ENCODE results near the gene SLC7A6. TPM values are rescaled to one million over a fixed set of nuclear protein-coding genes. Genes with fewer than 3 reads are reported as not detected.

SLC7A6 gene
- total and polyA plus RNA-seq, 2 of the 13 experiments (the other 11 are each of a cell fraction or from before 2014, with no cell fraction given) = 35.8 to 70.8 TPM

- peak; percentile 68 for TF ChIP-seq ZBTB33 (CRISPR knock-in tag; IDR thresholded peaks at IDR 0.05)
- no peak for TF ChIP-seq ZNF382 (CRISPR knock-in tag; IDR thresholded peaks at IDR 0.05; ENCODE audit: borderline replicate concordance)
- peak; percentile 96 for TF ChIP-seq ZNF577 (CRISPR knock-in tag; IDR thresholded peaks at IDR 0.05; ENCODE audit: borderline replicate concordance, low read depth)
- peak; percentile 100 for TF ChIP-seq ZNF605 (CRISPR knock-in tag; IDR thresholded peaks at IDR 0.05)
- no peak for TF ChIP-seq FOXK2 (IDR thresholded peaks at IDR 0.05)
- TF ChIP-seq NFATC3 (CRISPR knock-in tag; IDR thresholded peaks at IDR 0.05) = peak; percentile 99
- peak; percentile 94 for TF ChIP-seq ELF4 (CRISPR knock-in tag; IDR thresholded peaks at IDR 0.05; ENCODE audit: borderline replicate concordance)
- peak; percentile 100 for TF ChIP-seq ZNF724P (CRISPR knock-in tag; IDR thresholded peaks at IDR 0.05; ENCODE audit: borderline replicate concordance)
- no peak for TF ChIP-seq HNF4G (IDR thresholded peaks at IDR 0.05; ENCODE audit: borderline replicate concordance, low read depth, low read length)
- peak; percentile 85 for TF ChIP-seq HNF4G (CRISPR knock-in tag; IDR thresholded peaks at IDR 0.05; ENCODE audit: borderline replicate concordance, low read depth)
- TF ChIP-seq MTA1 (CRISPR knock-in tag; IDR thresholded peaks at IDR 0.05; ENCODE audit: borderline replicate concordance) = peak; percentile 91; the same call in 1 of the 2 replicates
- TF ChIP-seq ZNF282 (IDR thresholded peaks at IDR 0.05; ENCODE audit: partially characterized antibody) = no peak
- TF ChIP-seq ZSCAN20 (CRISPR knock-in tag; IDR thresholded peaks at IDR 0.05; ENCODE audit: borderline replicate concordance) = 0 out of 2 replicates have a peak, but pooled peaks have one; percentile 60
- peak; percentile 95; the same call in 1 of the 2 replicates for TF ChIP-seq PRDM4 (CRISPR knock-in tag; IDR thresholded peaks at IDR 0.05; ENCODE audit: borderline replicate concordance)
- peak; percentile 89 for TF ChIP-seq RXRB (CRISPR knock-in tag; IDR thresholded peaks at IDR 0.05; ENCODE audit: borderline replicate concordance)
- TF ChIP-seq ZNF142 (CRISPR knock-in tag; IDR thresholded peaks at IDR 0.05) = peak; percentile 98
- peak; percentile 92; the same call in 1 of the 2 replicates for TF ChIP-seq ZNF484 (CRISPR knock-in tag; IDR thresholded peaks at IDR 0.05; ENCODE audit: borderline replicate concordance, low read depth)
These were observed 46.6 kb downstream of the SLC7A6 start, which contains the start of the genes PRMT7 and SLC7A6OS (continued) for GRCh38 chr16:68310774-68311511.
